HG03103 (cell line): Measurements from ENCODE around the gene NUDT7.

Experiments
- ATAC-seq: cut with Tn5 transposase; IDR thresholded peaks from one replicate; pipeline ENCODE4 v1.9.1; 2021; ENCODE audit warnings: low read depth; ENCODE audit not compliant: unreplicated experiment

NUDT7 gene

DNA sequence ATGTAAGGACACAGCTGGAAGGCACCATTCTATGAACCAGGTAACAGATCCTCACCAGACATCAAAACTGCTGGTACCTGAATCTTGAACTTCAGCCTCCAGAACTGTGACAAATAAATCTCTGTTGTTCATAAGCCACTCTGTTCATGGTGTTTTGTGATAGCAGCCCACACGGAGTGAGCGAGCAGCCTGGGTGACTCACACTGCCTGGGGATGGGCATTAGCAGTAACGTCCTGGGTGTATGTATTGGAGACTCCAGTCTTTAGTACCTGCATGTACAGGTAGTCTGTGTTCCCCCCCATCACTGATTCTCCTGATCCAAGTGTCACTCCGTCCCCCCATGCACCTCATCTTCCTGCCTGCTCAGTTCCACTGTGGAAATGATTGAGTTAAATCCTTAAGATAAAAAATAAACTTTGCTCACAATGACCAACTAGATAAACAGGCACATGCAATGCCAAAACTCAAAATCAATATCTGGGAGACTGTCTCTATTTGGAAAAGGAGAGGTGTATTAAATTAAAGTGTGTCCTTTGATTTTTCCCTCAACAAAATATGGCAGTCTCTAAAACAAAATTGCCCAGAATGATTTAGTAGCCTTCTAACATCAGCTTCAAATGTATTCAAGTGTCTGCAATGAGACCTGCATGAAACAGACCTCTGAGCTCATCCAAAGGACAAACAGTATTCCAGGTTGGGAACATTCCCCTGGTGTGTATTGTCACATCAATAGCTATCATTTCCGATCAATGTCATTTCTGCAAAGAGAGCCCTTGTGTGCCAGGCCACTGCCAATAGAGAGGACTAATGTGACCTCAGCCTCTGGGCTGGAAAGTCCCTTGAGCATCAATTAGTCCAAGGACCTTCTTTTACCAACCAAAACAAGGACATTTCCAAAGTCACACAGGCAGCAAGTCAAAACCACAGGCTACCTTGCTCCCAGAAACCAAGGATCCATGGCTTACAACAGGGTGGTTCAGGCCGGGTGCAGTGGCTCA lies 53.9 kb downstream of the NUDT7 start:
- no peak for ATAC-seq

DNA sequence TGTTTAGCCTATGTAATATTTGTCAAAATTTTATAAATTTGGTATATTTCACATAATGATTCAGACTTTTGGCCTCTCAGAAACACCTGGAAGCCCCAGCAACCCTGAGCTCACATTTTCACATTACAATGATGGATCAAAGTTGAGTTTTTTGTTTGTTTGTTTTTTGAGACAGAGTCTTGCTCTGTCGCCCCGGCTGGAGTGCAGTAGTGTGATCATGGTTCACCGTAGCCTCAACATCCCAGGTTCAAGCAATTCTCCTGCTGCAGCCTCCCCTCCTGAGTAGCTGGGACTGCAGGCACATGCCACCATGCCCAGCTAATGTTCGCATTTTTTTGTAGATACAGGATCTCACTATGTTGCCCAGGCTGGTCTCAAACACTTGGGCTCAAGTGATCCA lies 55.4 kb downstream of the NUDT7 start:
- no peak for ATAC-seq

DNA sequence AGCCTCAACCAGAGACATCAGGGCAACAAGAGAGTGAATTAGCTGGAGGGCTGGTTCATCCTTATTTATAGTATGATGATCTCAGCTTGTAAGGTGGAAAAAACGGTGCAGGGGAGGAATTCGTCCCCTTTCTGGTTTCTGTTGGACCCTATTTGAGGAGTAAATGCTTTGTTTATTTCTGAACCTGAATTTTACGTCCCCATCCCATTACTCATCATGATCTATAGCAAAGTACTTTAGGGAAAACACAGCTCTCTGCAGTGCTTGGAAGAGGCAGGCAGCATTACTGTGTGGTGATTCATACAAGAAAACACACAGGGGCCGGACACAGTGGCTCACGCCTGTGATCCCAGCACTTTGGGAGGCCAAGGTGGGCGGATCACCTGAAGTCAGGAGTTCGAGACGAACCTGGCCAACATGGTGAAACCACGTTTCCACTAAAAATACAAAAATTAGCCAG lies 58.1 kb downstream of the NUDT7 start:
- no peak for ATAC-seq

DNA sequence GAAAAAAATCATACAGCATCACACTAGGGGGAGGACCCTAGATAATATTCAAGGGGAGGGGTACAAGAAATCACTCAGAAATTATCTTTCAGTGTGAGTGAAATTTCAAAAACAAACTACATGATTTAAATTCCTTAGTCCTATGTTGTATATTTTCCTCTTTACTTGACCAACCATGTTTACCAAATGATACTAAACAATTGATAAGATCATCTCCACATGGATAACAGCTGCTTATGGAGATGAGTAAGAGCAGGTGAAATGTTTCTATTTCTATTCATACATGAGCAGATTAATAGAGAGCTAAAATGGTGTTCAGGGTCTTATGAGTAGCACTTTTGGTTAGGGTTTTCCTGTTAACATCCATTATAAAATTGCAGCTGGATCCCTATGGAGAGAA lies 58.8 kb downstream of the NUDT7 start:
- ATAC-seq, result no peak

DNA sequence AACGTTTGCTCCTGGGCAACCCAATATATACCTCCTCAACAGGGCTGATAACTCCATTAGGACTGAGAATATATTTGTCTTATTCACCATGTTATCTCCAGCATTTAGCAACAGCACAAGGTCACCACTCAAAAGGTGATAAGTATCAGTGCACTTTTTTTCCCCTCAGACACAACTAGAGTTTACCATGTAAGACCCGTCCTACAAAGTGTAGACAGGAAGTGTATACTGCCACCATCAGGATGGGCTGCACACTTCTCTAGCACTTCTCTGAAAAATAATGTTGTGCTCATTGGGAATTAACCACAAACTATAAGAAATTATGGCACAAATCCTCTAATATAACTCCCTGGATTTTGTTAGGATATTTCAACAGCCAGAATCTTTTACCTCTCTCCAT lies 60.4 kb downstream of the NUDT7 start:
- ATAC-seq, result no peak

DNA sequence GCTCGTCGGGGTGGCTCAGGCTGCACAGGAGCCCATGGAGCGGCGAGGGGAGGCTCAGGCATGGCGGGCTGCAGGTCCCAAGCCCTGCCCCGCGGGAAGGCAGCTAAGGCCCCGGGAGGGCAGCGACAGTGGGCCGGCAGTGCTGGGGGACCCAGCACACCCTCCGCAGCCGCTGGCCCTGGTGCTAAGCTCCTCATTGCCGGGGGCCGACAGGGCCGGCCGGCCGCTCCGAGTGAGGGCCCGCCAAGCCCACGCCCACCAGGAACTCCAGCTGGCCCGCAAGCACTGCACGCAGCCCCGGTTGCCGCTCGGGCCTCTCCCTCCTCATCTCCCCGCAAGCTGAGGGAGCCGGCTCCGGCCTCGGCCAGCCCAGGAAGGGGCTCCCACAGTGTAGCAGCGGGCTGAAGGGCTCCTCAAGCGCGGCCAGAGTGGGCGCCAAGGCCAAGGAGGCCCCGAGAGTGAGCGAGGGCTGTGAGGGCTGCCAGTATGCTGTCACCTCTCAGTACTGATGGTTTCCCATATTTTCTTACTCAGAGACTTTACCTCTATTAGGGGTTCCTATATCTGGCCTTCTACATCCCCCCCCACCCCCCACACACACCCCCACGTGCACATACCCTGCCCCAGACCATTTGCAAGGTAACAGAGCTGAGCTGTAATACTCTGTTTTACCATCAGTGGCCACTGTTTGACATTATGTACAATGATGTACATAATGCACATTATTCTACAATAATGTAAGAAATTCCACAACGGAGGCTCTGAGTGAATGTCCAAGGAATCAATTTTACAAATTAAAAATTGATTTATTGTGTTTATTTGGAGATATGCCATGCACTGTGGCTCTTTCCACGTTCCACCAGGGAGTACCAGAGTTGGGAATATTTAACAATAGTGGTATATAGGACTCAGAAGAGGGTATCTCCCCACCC lies 62.4 kb downstream of the NUDT7 start:
- ATAC-seq, result no peak

DNA sequence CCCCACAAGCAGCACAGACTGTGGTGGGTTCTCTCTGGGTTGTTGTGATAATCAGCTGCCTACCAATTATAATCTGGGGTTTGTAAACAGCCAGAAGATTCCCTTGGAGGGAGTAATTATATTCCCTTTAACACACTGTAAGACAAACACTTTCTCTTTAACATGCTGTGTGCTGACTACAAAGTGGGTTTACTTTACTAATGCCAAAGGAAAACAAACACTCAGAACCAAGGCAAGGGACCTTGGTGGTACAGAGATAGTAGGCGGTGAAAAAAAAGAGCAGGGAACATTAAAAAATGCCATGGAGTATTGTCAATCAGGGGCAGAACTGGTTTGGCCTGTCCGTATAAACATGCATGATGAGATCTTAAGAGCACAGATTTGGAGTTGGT lies 63.1 kb downstream of the NUDT7 start:
- no peak for ATAC-seq

DNA sequence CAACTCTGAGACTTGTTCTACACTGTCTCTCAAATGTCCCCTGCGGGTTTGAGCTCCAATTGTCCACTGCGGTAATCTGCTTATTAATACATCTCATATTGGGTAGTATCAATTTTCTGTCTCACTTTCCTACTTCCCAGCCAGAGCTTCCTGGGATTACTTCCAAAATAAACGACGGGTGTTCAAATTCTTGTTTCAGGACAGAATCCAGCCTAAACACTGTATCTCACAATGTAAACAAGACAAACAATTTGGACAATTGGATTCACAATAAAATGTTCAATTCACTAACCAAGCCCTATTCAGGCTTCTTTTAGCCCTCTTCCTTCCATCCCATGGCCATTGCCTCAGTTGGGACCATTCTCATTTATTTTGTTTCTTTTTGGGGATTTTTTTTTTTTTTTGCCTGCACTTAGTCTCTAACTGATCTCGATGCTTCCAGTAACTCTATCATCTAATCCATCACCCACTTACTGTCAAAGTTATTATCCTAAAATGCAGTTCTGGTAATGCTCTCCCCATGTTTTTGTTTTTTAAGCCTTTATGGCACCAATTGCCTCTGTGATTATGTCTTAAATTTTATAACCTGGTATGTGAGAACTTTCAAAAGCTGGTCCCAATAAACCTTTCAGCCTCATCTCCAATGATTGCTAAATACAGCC lies 64.0 kb downstream of the NUDT7 start:
- ATAC-seq, result no peak

DNA sequence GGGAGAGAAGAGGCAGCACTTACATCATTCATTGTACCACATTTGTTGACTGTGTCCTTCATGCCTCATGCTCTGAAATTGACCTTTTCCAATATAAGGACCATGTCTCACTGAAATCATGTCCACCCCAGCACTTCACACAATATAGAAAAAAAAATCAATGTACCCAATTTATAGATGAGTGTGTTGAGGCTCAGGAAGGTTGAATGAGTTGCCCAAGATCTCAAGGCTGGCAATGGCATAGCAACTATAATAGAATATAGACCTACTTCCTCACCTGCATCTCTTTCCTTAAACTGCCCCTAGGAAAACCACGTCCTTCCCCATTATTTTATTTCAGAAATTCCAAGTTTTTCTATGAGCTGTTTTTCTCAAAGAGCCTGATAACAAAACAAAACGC lies 65.1 kb downstream of the NUDT7 start:
- ATAC-seq, result no peak

DNA sequence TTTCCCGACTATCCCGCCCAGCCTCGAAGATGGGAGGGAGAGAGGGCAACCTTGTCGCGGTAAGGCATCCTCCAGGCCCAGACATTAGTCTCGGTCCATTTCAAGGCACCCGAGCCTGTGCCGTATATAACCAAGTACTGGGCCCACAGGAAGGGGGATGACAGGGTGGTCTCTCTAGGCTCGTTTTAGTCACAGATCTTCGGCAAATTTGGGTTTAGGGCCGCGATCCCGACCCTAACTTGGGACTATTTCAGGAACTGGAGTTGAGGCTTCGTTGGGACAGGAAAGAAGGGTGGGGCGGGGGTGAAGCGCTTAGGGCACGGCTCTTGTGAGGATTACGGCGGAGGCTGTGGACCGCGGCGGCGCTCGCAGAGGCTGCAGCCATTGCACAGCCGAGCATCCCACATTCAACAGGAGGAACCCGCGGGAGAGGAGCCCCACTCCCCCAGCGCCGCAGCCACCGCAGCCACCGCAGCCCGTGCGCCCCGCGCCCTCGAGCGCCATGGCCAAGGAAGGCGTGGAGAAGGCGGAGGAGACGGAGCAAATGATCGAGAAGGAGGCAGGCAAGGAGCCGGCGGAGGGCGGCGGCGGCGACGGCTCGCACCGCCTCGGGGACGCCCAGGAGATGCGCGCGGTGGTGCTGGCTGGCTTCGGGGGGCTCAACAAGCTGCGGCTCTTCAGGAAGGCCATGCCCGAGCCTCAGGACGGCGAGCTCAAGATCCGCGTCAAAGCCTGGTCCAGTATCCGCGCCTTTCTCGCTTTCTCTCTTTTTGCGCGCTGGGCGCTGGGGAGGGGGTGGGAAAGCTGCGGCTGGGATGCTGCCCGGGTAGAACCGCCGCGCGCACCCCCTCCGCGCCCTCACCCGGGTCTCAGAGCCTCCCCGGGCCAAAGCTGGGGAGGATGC lies 66.1 kb downstream of the NUDT7 start, which contains the start of gene VAT1L:
Gene VAT1L (plus strand): TSS at position 384 of the 904 bp plus-strand sequence. CDS start 119 bp downstream, at position 503.
- no peak for ATAC-seq

DNA sequence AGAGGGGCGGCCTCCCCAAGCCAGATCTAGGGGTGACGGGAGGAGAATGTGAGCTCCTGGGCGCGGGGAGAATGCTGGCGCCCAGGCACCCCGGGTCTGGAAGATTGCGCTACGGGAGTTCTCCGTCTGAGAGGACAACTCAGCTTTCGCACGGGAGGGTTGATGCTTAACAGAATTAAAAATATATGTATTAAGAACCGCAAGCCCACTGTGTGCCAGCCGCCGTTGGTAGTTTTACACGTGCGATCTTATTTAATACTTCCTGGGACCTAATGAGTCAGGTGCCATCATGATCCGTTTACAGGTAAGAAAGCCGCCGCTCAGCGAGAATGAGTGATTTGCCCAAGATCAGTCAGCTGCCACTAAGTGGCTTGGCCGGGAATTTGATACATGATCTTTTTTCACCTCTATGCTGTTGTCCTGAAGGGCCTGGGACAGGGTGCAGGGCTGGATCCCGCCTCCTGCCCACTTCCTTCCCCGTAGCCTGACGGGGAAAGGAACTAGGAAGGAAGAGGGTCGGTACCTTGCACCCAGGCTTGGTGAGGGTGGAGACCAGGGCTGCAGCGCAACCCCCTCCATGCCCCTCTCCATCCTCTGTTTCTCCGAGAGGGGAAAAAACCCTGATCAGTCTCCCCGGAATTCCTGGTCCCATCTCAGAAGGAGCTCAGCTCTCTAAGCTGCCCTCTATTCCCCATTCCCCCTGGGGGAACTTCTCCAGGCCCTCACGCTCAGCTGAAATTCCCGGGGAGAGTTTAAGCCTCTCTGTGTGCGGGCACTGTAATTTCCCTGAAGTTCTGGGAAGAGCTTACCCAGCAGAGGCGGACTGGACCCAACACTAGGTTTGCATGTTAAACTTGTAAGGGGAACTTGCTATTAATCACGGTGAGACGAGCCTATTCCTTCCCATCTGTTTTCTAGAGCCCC lies 67.0 kb downstream of the NUDT7 start:
- no peak for ATAC-seq

DNA sequence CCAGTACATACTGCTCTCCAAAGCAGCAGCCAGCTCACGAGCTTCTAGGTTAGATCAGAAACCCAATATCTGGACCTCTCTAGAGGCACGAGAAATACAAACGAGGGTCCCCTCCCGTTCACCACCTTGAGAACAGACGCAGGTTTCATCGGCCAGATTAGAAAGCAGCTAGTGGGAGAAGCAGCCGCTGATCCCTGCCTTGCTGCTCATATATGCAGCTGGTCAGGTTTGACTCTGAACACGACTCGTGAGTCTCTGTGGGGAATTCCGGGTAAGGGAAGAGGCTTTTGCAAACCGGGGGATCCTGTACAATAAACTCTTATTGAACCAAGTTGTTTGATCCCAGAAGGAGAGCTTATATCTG lies 67.7 kb downstream of the NUDT7 start:
- ATAC-seq, result no peak

DNA sequence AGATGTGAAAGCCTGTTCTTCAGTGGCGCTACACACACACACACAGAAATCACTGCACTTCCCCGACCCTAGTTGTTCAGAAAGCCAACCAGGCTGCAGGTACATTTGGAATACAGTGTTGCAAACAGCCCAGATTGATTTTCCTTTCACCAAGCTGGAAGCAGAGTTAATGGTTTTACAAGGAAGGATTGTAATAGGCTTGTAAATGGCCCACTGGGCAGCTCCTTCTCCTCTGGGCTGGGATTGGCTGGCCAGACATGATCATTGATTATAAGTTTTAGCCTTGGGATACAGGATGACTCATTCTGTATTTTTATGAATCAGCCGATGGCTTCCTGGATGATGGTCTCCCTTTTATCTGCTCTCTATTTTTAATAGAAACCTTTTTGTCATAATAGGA lies 68.6 kb downstream of the NUDT7 start:
- ATAC-seq, result no peak
